NCI-H2029 (cell line): ENCODE measurements around the gene ATP10B.
A peak's percentile ranks its signal among the peaks of the same experiment; 100 is the strongest.
"Not testable (repeated sequence)": the region's sequence is repeated elsewhere in the genome, so short reads cannot be mapped to it uniquely, and the experiment has no call there.

Experiments used
- DNase-seq: peaks from one replicate; lab custom pipeline; 2025; lab: John Stamatoyannopoulos, UW

Gene ATP10B

GRCh38 chr5:160852049-160852448 lies at the start of gene ATP10B:
Gene ATP10B, minus strand, starts transcription at chr5:160852211. Its CDS starts 164,137 bp downstream, at chr5:160688074.
- DNase-seq: no peak

- no peak for DNase-seq
Measured at GRCh38 chr5:160901656-160902055, 49.6 kb upstream of the ATP10B start.

- no peak for DNase-seq
Measured at GRCh38 chr5:160899735-160900134, 47.7 kb upstream of the ATP10B start.

GRCh38 chr5:160893180-160893964 lies 41.4 kb upstream of the ATP10B start:
- not testable (repeated sequence) for DNase-seq

GRCh38 chr5:160887780-160888179 lies 35.8 kb upstream of the ATP10B start:
- no peak for DNase-seq

GRCh38 chr5:160873560-160874200 lies 21.7 kb upstream of the ATP10B start:
- DNase-seq: not testable (repeated sequence)

GRCh38 chr5:160869989-160870521 lies 18.0 kb upstream of the ATP10B start:
- DNase-seq: no peak

- no peak for DNase-seq
Measured at GRCh38 chr5:160867976-160868375, 16.0 kb upstream of the ATP10B start.

GRCh38 chr5:160851451-160851850 lies 560 bp downstream of the ATP10B start:
- no peak for DNase-seq

- no peak for DNase-seq
Measured at GRCh38 chr5:160850421-160850820, 1.6 kb downstream of the ATP10B start.

- DNase-seq: no peak
Measured at GRCh38 chr5:160847526-160848085, 4.4 kb downstream of the ATP10B start.

GRCh38 chr5:160846642-160847041 lies 5.4 kb downstream of the ATP10B start:
- DNase-seq: no peak

- no peak for DNase-seq
Measured at GRCh38 chr5:160844177-160844576, 7.8 kb downstream of the ATP10B start.

- peak; percentile 70 for DNase-seq
Measured at GRCh38 chr5:160843240-160843639, 8.8 kb downstream of the ATP10B start.

- no peak for DNase-seq
Measured at GRCh38 chr5:160837749-160838593, 14.0 kb downstream of the ATP10B start.

GRCh38 chr5:160837211-160837610 lies 14.8 kb downstream of the ATP10B start:
- DNase-seq: no peak

- no peak for DNase-seq
Measured at GRCh38 chr5:160835818-160836528, 16.0 kb downstream of the ATP10B start.

- DNase-seq: no peak
Measured at GRCh38 chr5:160835376-160835775, 16.6 kb downstream of the ATP10B start.

- no peak for DNase-seq
Measured at GRCh38 chr5:160833806-160834205, 18.2 kb downstream of the ATP10B start.

- DNase-seq: no peak
Measured at GRCh38 chr5:160831801-160832200, 20.2 kb downstream of the ATP10B start.

GRCh38 chr5:160824301-160825001 lies 27.6 kb downstream of the ATP10B start:
- DNase-seq: no peak
